ENCODE results near the gene NUBPL.

- TF ChIP-seq POLR2A (IDR thresholded peaks at IDR 0.05; ENCODE audit: low read length) (no peak), GATA1 (IDR thresholded peaks at IDR 0.05; ENCODE audit: low read depth, low read length) (no peak)
Measured at GRCh38 chr14:31556191-31556590, 5.0 kb upstream of the NUBPL start.
